Measurements from ENCODE around the gene FANCC.

The FANCC gene

DNA sequence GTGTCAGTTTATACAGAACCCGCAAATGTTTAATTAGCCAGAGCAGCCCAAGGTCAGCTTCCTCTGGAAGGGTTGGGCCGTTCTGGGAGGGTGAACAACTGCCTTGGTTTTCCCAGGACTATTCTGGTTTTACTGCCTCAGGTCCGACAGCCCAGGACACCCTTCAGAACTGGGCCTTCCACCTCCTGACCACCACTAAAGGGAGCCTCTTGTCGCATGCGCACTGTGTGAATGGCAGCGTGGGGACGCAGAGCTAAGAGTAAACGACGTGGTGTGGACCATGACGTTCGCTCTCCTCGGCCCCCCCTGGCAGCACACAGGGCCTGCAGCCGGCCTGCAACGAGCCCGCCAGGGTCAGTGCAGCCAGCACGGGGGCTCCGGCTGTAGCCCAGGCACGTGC, 214.9 kb downstream of the FANCC start:
- no peak for DNase-seq (ENCODE audit: low spot score)
- TF ChIP-seq, protein P1, sequence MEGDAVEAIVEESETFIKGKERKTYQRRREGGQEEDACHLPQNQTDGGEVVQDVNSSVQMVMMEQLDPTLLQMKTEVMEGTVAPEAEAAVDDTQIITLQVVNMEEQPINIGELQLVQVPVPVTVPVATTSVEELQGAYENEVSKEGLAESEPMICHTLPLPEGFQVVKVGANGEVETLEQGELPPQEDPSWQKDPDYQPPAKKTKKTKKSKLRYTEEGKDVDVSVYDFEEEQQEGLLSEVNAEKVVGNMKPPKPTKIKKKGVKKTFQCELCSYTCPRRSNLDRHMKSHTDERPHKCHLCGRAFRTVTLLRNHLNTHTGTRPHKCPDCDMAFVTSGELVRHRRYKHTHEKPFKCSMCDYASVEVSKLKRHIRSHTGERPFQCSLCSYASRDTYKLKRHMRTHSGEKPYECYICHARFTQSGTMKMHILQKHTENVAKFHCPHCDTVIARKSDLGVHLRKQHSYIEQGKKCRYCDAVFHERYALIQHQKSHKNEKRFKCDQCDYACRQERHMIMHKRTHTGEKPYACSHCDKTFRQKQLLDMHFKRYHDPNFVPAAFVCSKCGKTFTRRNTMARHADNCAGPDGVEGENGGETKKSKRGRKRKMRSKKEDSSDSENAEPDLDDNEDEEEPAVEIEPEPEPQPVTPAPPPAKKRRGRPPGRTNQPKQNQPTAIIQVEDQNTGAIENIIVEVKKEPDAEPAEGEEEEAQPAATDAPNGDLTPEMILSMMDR (IDR thresholded peaks at IDR 0.05; ENCODE audit: borderline replicate concordance, control extremely low read depth, extremely low read depth, insufficient read depth, missing control alignments): no peak
- in situ Hi-C loops (cut with MboI; ENCODE audit: low sequenced_read_pairs, unreplicated experiment): no loop called here

DNA sequence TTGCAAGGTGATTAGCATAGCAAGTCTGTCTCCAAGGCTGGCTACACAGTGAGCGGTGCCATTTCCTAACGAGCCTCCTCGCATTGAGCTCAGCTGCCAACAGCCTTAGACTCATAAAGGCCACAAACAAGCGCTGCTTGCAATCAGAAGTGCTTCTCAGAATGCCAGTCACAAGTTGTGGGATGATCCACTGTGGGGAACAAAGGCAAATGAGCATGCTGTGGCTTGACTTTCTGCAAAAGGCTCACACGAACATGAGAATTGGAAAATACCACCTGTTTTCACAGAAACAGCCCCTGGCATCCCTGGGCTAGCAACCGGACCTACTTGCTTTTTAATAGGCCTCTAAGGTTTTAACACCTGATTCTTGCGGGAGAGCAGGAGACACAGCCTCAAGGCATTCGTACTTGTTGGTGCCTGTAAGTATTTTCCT, 215.5 kb downstream of the FANCC start:
- in situ Hi-C loops (cut with MboI; ENCODE audit: low sequenced_read_pairs, unreplicated experiment): no loop called here
- no peak for DNase-seq (ENCODE audit: low spot score)
- TF ChIP-seq, protein P1 (IDR thresholded peaks at IDR 0.05; ENCODE audit: borderline replicate concordance, control extremely low read depth, extremely low read depth, insufficient read depth, missing control alignments): no peak

DNA sequence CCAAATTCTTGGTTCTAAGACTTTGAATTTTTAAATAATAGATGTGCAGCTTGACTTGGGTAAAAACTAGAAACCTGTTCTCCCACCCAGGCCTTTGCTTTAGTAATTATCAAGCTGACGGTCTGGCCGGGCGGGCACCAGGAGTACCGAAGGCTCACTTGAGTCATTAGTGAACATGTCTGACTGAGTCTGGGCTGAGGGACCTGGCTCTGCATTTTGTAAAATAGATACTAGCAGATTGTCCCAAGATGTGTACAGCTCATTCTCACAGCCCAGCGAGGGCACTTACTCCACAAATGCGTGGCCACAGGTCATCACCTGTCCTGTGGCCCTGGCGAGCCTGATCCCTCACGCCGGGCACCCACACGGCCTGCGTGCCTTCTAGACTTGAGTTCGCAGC, 216.2 kb downstream of the FANCC start:
- TF ChIP-seq, protein P1 (IDR thresholded peaks at IDR 0.05; ENCODE audit: borderline replicate concordance, control extremely low read depth, extremely low read depth, insufficient read depth, missing control alignments): no peak
- DNase-seq (ENCODE audit: low spot score): no peak
- in situ Hi-C loops (cut with MboI; ENCODE audit: low sequenced_read_pairs, unreplicated experiment): no loop called here

DNA sequence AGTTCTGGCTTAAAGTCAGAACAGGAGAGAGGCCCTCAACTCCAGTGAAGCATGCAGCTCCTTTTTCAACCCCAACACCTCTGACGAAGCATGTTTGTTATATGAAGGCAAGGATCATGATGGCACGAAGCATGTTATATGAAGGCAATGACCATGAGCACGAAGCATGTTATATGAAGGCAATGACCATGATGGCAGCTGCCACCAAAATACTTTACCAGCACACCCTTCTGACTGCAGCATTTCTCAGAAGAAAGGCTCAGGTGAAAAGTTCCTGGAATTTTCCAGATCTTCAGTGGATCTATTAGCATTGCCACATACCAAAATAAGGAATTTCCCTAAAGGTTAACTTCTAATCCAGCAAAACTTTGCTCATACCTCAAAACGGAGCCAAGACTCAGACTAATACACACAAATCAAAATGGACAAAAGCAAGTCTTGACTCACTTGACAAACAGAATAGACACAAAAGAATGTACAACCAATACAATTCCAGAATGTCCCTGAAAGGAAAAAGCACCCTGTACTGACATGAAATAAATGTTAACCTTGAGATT, 217.4 kb downstream of the FANCC start:
- in situ Hi-C loops (cut with MboI; ENCODE audit: low sequenced_read_pairs, unreplicated experiment): no loop called here
- DNase-seq (ENCODE audit: low spot score): no peak

DNA sequence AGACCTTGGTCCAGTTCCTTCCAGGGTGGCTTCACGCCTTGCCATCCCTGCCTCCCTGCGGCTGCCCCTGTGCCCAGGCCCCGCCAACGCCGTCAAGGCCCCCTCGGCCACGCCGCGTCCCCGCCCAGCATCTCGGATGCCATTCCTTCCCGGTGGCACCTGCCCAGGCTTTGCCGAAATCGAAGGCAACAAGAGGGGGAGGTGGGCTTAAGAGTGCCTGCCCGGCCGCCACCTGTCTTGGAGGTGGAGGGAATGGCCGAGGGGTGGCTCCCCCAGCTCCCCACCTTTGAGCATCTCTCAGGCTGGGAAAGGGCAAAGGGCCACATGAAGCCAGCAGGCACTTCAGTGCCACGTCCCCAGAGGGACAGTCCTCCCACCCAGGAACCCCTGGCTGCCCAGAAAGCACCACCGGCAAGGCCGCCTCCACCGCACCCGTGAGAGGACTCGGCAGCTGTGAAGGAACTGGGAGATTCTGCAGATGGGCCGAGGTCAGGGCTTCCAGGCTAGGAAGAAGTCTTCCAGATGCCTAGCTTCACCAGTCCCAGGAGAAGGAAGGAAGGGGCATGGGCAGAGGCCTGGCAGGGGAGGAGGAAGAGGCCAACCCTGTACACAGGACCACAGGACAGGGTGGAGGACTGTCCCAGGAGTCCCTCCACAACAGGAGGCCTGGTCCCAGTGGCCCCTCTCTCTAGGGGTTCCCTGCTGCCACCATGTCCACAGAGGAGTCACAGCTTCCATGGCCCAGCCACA, 218.0 kb downstream of the FANCC start:
- DNase-seq (ENCODE audit: low spot score): no peak
- in situ Hi-C loops (cut with MboI; ENCODE audit: low sequenced_read_pairs, unreplicated experiment): no loop called here
- TF ChIP-seq, protein P1 (IDR thresholded peaks at IDR 0.05; ENCODE audit: borderline replicate concordance, control extremely low read depth, extremely low read depth, insufficient read depth, missing control alignments): no peak

More for the DNA sequence above, 217.4 kb downstream of the FANCC start:
- TF ChIP-seq, protein P1 (IDR thresholded peaks at IDR 0.05; ENCODE audit: borderline replicate concordance, control extremely low read depth, extremely low read depth, insufficient read depth, missing control alignments): no peak

DNA sequence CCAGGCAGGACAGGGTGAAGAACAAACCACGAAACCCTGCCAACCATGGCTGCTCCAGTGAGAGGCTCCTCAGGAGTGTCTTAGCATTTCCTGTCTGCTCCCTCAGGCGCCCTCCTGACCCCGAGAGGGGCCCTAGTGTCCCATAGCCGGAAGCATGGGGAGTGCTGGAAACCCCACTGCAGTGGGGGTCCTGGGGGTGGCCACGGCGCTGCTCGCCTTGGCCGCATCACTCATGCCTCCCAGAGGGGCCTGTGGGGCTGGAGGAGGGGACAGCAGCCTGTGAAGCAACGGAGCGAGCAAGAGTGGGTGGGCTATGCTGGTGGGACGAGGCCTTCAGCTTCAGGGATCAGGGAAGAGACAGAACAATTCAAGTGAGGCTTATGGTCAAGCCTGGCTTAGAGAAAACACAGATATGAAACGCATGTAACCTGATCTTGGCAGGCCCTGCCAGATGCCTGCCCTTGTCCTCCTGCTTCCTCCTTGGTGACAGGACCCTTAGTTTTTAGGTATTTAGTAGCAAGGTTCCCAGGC, 219.1 kb downstream of the FANCC start:
- TF ChIP-seq, protein P1 (IDR thresholded peaks at IDR 0.05; ENCODE audit: borderline replicate concordance, control extremely low read depth, extremely low read depth, insufficient read depth, missing control alignments): no peak
- DNase-seq (ENCODE audit: low spot score): no peak
- in situ Hi-C loops (cut with MboI; ENCODE audit: low sequenced_read_pairs, unreplicated experiment): no loop called here
